PFSK-1 (cell line): Measurements from ENCODE around the gene CHMP6.

Experiments used
- FOXP2 ChIP-seq: optimal IDR thresholded peaks from 2 replicates; pipeline ENCODE3; 2011; ENCODE audit warnings: borderline replicate concordance, control low read depth, inconsistent platforms; ENCODE audit not compliant: insufficient read depth; ENCODE audit errors: extremely low read length, extremely low read depth
- POLR2AphosphoS5 ChIP-seq: IDR thresholded peaks from 2 replicates; pipeline ENCODE4 v1.6.1; 2012; ENCODE audit warnings: low read depth, mild to moderate bottlenecking, control low read depth, low read length, moderate library complexity
- SIN3A ChIP-seq: IDR thresholded peaks from 2 replicates; pipeline ENCODE4 v1.6.1; 2012; ENCODE audit warnings: mild to moderate bottlenecking, low read length, moderate library complexity, borderline replicate concordance; ENCODE audit not compliant: insufficient read depth
- TAF1 ChIP-seq: IDR thresholded peaks from 2 replicates; pipeline ENCODE4 v1.6.1; 2012; ENCODE audit warnings: low read length, control low read depth, borderline replicate concordance; ENCODE audit not compliant: insufficient read depth
- TF ChIP-seq, protein P1 (sequence below), 2 experiments: IDR thresholded peaks; 2 replicates each; pipeline versions ENCODE4 v1.6.1 to v1.8.0; 2011 to 2012; ENCODE audit warnings: low read depth in 2 of 2, low read length in 2 of 2, control low read depth in 1 of 2, inconsistent platforms in 1 of 2, mild to moderate bottlenecking in 1 of 2, moderate library complexity in 1 of 2; ENCODE audit not compliant: insufficient read depth in 1 of 2

Gene CHMP6

DNA sequence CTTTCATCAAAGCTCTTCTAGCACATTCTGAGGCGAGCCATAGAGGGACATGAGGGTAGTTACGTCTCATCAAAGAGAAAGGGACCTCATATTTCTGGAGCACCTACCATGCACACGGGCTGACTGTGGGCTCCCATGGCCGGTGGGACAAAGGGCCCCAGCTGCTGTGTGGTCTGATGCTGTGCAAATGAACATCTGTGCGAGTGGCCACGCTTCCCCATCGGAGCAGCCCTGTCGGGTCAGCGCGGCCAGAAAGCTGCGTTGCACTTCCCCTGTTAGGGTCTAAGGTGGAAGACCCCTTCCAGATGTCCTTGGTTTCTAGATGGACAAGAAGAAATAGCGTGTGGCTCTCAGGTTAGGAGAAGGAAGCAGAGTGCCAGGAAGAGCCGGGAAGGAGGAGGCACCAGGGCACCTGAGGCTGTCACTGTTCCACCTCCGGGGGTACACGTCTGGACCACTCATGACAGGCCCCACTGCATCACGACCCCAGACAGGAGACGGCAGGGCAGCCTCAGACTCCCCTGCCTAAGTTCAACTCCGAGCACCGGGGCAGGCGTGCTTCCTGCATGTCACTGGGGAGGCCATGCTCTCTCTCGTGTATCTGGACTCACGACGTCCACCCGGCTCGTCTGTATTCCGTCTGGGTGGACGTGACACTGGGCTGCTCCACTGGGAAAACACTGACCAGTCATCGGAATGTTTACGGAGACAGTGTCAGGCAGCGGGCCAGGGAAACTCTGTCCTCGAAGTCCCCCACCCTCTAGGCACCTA is 34.8 kb downstream of the CHMP6 start:
- no peak for TF ChIP-seq SIN3A
- TF ChIP-seq FOXP2 = no peak
- no peak for TF ChIP-seq POLR2AphosphoS5
- no peak for TF ChIP-seq TAF1
- TF ChIP-seq, protein P1, sequence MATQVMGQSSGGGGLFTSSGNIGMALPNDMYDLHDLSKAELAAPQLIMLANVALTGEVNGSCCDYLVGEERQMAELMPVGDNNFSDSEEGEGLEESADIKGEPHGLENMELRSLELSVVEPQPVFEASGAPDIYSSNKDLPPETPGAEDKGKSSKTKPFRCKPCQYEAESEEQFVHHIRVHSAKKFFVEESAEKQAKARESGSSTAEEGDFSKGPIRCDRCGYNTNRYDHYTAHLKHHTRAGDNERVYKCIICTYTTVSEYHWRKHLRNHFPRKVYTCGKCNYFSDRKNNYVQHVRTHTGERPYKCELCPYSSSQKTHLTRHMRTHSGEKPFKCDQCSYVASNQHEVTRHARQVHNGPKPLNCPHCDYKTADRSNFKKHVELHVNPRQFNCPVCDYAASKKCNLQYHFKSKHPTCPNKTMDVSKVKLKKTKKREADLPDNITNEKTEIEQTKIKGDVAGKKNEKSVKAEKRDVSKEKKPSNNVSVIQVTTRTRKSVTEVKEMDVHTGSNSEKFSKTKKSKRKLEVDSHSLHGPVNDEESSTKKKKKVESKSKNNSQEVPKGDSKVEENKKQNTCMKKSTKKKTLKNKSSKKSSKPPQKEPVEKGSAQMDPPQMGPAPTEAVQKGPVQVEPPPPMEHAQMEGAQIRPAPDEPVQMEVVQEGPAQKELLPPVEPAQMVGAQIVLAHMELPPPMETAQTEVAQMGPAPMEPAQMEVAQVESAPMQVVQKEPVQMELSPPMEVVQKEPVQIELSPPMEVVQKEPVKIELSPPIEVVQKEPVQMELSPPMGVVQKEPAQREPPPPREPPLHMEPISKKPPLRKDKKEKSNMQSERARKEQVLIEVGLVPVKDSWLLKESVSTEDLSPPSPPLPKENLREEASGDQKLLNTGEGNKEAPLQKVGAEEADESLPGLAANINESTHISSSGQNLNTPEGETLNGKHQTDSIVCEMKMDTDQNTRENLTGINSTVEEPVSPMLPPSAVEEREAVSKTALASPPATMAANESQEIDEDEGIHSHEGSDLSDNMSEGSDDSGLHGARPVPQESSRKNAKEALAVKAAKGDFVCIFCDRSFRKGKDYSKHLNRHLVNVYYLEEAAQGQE (IDR thresholded peaks at IDR 0.05; ENCODE audit: insufficient read depth in 1 of 2, low read depth in 2 of 2, low read length in 2 of 2) = no peak

DNA sequence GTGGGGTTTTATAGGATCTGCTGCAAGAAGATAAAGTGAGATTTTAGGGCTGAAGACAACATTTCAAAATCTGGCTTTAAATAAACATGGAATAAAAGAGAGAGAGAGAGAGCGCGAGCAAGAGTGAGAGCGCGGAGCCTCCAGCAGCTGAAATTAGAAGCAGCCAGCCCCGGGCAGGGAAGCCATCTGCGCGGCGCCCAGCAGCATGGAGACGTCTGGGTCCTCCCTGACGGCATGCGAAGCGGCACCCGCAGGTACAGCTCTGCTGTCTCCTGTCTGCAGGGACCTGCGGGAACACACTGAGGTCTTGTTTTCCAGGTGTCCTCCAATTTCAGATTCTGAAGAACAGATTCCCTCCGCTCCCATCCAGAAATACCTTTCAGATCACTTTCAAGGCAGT is 35.4 kb downstream of the CHMP6 start:
- TF ChIP-seq POLR2AphosphoS5 (no peak), FOXP2 (no peak), SIN3A (no peak), TAF1 (no peak)
- TF ChIP-seq, protein P1 (IDR thresholded peaks at IDR 0.05; ENCODE audit: insufficient read depth in 1 of 2, low read depth in 2 of 2, low read length in 2 of 2) = no peak

DNA sequence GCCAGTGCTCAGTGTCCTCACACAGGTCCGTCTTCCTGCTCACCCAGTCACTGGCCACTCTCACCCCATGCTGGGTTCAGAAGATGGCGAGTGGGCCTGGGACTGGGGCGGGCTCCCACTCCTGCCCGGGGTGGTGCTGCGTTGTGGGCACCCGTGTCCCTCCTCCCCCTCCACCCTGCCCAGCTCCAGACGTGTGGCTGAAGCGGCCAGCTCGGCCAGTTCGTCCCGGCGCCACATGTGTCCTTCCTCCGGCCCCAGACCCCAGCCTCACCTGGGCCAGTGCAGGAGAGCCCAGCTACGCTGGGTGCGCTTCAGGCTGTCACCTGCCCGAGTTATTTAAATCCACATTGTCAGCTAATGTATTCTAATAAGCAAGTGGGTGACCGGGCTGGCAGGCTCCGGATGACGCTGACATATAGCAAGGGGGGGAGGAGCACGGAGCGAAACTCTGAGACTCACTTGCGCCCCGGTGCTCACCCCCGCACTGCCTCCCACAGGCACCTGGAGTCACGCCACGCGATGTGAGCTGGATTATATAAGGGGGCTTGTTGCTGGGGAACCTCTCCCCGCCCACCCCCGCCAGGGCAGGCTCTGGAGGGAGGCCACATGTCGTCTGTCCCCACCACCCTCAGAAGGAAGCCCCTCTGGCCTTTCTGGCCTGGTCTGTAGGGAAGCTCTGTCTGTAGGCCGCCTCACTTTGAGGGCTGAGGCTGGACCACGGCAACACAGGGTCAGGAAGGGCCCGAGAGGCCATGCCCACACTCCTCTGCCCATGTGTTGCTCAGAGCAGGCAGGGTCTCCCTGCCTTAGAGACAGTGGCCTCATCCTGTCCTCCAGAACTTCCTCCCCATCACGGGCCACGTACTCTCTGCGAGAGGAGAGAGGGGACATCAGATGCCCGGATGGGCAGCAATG is 36.2 kb downstream of the CHMP6 start:
- TF ChIP-seq FOXP2 (no peak), SIN3A (no peak), TAF1 (no peak), POLR2AphosphoS5 (no peak)
- TF ChIP-seq, protein P1 (IDR thresholded peaks at IDR 0.05; ENCODE audit: insufficient read depth in 1 of 2, low read depth in 2 of 2, low read length in 2 of 2) = no peak

DNA sequence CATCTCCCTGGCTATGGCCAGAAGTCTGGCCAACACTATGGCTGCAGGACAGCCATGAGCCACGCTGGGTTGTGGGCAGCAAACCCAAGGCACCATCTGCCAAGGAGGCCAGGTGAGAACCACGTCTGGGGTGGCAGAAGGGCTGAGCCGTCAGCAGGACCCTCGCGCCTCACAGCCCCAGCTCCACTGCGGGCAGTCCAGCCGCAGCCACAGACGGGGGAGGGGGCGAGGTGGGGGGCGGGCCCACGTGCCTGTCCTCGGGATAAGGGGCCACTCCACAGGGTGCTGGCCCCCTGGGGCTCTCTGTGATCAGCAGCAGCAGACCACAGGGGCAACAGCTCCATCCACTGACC is 36.8 kb downstream of the CHMP6 start:
- TF ChIP-seq TAF1 (no peak), FOXP2 (no peak)
- TF ChIP-seq, protein P1 (IDR thresholded peaks at IDR 0.05; ENCODE audit: insufficient read depth in 1 of 2, low read depth in 2 of 2, low read length in 2 of 2) = no peak
